Daoy (cell line): ENCODE data around the gene IL10RB. TPM values are rescaled to one million over a fixed set of nuclear protein-coding genes. Genes with fewer than 3 reads are reported as not detected.
"Not testable (repeated sequence)": the region's sequence is repeated elsewhere in the genome, so short reads cannot be mapped to it uniquely, and the experiment has no call there.

Source experiments
- DNase-seq: peaks from one replicate; pipeline ENCODE4 v3.0.0-alpha.2; 2015; ENCODE audit warnings: low read depth
- total RNA-seq: library from RNA; depleted of rRNA; stranded (reverse); fragments of >200 nt; shearing (Covaris generic); gene quantifications from 2 replicates; pipeline ENCODE4 v1.2.3, GENCODE V29; 2014; rRNA removed

The IL10RB gene
- 23.9 and 26.5 TPM in 2 replicates for total RNA-seq

GRCh38 chr21:33266050-33266788 lies at the start of gene IL10RB:
Gene IL10RB (plus strand): TSS chr21:33266367. CDS start chr21:33266466, 99 bp downstream.
- peak; percentile 73 for DNase-seq

DNA sequence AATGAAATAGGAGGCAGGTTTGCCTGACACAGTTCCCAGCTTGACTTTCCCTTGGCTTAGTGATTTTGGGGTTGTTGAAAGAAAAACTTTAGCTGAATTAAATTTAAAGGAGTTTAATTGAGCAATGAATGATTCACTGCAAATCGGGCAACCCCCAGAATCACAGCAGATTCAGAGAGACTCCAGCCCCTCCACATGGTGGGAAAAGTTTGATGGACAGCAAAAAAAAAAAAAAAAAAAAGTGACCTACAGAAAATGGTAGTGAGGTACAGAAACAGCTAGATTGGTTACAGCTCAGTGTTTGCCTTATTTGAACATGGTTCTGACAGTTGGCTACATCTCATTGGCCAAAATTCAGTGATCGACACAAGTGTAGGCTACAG lies 49.0 kb upstream of the IL10RB start:
- DNase-seq, result no peak

DNA sequence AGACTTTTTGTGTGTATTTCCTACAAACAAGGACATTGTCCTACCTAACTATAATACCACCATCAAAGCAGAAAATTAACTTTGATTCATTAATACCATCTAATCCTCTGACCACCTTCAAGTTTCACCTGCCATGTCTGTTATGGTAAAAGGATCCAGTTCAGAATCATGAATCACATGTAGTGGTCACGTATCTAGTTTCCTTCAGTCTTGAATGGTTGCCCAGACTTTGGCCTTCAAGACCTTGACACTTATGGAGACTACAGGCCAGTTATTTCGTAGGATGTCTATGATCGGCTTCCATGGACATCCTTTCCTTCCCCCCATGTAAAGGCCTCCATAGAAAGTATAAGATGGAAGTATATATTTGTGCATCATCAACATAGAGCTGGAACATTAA lies 46.9 kb upstream of the IL10RB start:
- no peak for DNase-seq

DNA sequence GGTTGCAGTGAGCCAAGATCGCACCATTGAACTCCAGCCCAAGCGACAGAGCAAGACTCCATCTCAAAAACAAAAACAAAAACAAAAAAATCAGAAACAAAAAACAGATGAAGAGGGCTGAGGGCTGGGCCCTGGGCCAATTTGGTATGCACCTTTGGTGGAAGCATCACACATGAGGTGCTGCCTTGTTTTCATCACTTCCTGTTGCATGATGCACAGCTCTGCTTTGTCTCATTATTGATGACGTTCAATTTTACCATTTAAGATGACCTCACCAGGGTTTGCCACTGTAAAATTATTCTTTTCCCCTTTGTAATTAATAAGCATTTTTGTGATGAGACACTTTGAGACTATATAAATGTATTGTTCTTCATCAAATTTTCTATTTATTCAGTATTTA lies 46.2 kb upstream of the IL10RB start:
- no peak for DNase-seq

GRCh38 chr21:33225376-33225775 lies 40.8 kb upstream of the IL10RB start:
- not testable (repeated sequence) for DNase-seq

DNA sequence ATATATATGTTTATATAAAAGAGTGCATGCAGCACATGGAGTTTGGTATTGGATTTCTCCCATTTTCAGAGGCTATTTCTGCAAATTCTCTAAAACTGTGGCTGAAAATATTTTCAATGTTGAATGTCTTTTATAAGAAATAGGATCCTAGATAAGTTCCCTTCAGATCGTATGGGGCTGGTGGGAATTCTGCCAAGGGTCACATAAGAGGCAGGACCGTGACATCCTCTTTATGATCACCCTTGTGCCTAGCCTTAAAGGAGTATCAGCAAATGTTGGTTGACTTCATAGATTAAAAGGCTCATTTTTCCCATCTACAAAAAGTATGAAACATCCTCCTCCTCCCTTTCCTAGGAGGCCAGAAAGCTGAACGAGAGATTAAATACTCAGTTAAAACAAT lies 37.7 kb upstream of the IL10RB start:
- DNase-seq, result no peak

DNA sequence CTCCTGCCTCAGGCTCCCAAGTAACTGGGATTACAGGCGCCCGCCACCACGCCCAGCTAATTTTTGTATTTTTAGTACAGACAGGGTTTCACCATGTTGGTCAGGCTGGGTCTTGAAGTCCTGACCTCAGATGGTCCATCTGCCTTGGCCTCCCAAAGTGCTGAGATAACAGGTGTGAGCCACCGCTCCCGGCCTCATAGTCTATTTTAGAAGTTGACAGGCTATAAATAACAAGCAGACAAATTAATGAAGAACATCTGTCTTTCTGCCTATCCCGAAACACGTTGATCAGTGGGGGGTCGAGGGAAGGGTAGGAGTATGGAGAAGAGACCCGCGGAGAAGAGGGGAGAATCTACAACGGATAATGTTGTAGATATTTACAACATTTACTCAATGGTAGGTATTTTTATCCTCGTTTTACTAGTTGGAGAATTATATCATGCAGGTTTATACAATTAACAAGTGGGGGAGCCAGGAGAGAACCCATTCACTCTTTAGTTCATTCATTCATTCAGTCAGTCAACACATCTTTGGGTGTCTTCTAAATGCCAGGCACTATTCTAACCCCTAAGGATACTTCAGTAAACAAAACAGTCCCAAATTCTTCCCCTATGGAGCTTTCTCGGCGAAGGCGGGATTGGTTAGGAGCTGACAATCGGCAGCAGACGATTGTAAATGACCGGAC lies 36.9 kb upstream of the IL10RB start:
- DNase-seq, result no peak

DNA sequence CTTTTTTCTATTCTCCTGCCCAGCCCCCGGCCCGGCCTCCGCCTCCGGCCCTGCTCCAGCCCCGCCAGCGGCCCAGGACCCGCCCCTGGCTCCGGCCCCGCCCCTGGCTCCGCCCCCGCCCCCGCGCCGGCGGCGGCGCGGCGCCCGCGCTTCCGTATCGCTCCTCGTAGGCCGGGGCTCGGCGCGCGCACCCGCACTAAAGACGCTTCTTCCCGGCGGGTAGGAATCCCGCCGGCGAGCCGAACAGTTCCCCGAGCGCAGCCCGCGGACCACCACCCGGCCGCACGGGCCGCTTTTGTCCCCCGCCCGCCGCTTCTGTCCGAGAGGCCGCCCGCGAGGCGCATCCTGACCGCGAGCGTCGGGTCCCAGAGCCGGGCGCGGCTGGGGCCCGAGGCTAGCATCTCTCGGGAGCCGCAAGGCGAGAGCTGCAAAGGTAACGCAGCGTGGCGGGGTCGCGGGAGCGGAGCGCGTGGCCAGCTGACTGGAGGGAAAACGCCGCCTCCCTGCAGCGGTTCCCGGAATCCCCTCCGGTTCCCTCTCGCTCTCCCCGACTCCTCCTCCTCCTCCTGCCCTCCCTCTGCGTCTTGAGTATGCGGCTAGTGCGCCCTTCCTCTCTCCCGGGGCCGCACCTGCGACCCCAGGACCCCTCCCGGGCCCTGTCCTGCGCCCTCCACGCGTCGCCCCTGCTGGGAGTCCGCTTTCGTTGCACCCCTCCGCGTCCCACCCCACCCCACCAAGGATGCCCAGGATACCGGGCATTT lies 36.2 kb upstream of the IL10RB start, which contains the start of gene IFNAR2:
Gene IFNAR2 (plus strand): TSS at position 155 of the 761 bp plus-strand sequence. CDS start 11,985 bp downstream, outside the sequence.
- DNase-seq, result peak; percentile 80

DNA sequence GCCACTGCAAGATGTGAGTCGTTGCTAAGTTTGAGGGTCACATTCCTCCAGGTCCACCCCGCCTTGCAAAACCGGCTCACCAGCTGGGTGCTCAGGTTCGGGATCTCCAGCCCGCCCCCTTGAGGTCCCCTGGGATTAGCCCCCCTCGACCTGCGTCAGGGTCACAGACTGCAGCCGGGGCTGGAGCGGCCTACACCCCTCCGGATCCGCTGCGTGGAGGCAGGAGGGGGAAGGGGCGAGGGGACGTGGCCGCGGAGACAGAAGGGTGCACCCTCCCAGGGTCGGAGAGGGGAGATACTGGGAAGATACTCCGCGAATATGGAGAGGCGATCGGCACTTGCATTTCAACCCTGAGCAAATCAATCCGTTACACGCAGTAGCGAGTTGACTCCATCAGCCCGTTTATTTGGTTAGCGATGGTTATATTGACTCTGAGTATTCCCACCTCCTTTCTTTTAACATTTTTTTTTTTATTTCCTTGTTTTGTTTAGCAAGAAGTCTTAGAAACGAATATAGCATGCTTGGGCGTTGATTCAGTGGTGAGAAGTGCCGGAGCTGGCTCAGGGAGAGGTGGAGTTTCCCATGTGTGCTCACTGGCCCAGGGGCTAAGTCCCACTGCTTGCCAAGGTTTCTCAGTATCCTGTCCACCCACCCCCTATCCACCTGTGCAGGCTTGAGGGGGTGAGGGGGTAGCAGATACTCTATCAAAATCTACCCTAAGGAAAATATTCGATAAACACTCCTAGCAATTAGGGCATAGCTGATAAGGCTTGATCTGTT lies 35.4 kb upstream of the IL10RB start:
- peak; percentile 80 for DNase-seq

- DNase-seq, result no peak
Measured at GRCh38 chr21:33231526-33231925, 34.6 kb upstream of the IL10RB start.

DNA sequence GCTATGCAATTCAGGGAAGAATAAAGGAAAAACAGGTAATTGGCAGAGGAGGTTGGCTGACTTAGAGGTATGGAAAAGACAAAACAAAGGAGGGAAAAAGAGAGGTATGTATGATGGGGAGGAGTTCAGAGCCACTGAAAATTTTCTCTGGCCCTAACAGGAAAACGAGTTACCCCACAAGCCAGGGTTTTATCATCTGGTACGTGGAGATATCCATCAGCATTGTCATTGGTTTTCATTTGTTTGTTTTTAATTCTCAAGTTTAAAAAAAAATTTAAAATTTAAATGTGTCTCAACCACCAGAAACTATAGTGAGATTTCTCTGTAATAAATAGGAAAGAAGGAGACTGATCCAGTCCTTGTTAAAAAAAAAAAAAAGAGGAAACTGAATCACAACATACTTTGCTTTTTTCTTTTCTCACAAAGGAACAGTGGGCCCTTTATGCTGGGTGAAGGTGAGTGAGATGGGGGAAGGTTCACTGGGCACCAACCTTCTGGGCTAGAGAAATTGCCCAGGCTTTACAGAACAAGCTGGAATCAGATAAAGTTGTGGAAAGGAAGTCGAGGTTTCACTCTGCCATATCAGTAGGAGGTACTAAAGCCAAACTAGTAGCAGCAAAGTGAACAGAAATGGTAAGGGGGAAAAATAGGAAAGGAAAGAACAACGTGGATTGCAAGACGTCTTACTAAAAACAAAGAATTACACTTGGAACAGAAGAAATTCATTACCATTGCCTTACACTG lies 33.7 kb upstream of the IL10RB start:
- DNase-seq, result peak; percentile 20

GRCh38 chr21:33234635-33235520 lies 31.3 kb upstream of the IL10RB start:
- DNase-seq, result no peak

GRCh38 chr21:33236013-33236686 lies 30.0 kb upstream of the IL10RB start:
- DNase-seq, result no peak

- DNase-seq, result no peak
Measured at GRCh38 chr21:33236766-33237165, 29.4 kb upstream of the IL10RB start.

DNA sequence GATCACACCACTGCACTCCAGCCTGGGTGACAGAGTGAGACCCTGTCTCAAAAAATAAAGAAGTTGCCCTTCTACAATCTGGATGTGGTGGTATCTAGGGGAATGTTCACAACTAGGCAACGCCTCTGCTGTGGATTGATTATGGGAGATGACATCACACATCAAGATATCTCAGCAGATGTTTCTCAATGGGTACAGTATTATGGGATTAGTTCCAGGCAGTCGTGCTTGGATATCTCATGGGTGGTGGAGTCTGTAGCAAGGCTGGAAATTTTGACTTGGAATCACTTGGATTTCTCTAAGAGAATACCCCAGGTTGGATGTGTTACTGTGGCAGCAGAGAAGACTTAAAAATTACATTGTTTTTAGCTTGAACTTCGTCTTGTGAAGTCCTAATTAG lies 28.7 kb upstream of the IL10RB start:
- no peak for DNase-seq

GRCh38 chr21:33238146-33238545 lies 28.0 kb upstream of the IL10RB start:
- no peak for DNase-seq

- no peak for DNase-seq
Measured at GRCh38 chr21:33238565-33239255, 27.5 kb upstream of the IL10RB start.

GRCh38 chr21:33239559-33240127 lies 26.5 kb upstream of the IL10RB start:
- not testable (repeated sequence) for DNase-seq
